ENCODE measurements around the gene ANGPTL8.

Gene ANGPTL8

DNA sequence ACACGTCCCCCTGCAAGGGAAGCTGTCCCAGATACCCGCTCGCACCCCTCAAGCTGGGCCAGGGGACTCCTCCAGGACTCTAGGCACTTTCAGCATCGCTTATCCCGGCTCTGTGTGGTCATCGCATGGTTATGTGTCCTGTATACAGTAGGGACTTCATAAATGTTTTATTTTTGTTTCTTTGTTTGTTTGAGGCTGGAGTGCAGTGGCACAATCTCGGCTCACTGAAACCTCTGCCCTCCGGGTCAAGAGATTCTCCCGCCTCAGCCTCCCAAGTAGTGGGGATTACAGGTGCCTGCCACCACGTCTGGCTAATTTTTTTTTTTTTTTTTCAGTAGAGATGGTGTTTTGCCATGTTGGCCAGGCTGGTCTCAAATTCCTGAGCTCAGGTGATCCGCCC, 7.5 kb downstream of the ANGPTL8 start:
- Histone ChIP-seq H4K91ac (ENCODE audit: low read depth, low read length, poor library complexity) (no peak overlapping the region), H2AFZ (ENCODE audit: low read length) (no peak overlapping the region), H3K4me1 (ENCODE audit: control insufficient read depth in 2 of 2, insufficient read depth in 1 of 2, low read depth in 1 of 2, low read length in 2 of 2) (peaks cover 0 to 4% of the 10 kb centered on the region in 2 donors), H4K8ac (ENCODE audit: low read depth, low read length) (no peak overlapping the region), H3K9ac (ENCODE audit: low read depth, low read length, poor library complexity) (no peak overlapping the region), H3K27ac (replicated peaks; ENCODE audit: low read length) (no peak overlapping the region), H3K18ac (ENCODE audit: low read length) (no peak overlapping the region), H3K27me3 (ENCODE audit: control insufficient read depth in 3 of 3, insufficient read depth in 3 of 3, low read depth in 1 of 3, low read length in 3 of 3) (peaks cover 0 to 1% (median 0%) of the 10 kb centered on the region in 3 experiments), H2AK5ac (ENCODE audit: low read depth, low read length) (no peak overlapping the region), H2BK5ac (ENCODE audit: low read length) (no peak overlapping the region), H2BK120ac (ENCODE audit: low read depth, low read length) (no peak overlapping the region), H3K36me3 (replicated peaks in 1 of 2; ENCODE audit: control insufficient read depth in 2 of 2, insufficient read depth in 2 of 2, low read length in 2 of 2) (peaks cover 7 to 85% of the 10 kb centered on the region in 2 donors), H3K79me1 (ENCODE audit: low read depth, low read length) (no peaks in the 10 kb centered on the region), H3K4ac (ENCODE audit: low read length) (no peak overlapping the region), H3K23ac (ENCODE audit: low read depth, low read length, poor library complexity) (no peak overlapping the region), H3K14ac (ENCODE audit: low read length) (no peak overlapping the region), H2BK12ac (ENCODE audit: low read length) (no peak overlapping the region), H3K4me2 (ENCODE audit: insufficient read depth, low read length, poor library complexity, severe bottlenecking) (no peak overlapping the region), H3K4me3 (ENCODE audit: low read length in 2 of 2) (peak overlapping the region in 1 of 2 donors; percentile 37), H2BK15ac (ENCODE audit: low read length) (no peak overlapping the region), H3K9me3 (replicated peaks in 1 of 2; ENCODE audit: control insufficient read depth in 2 of 2, insufficient read depth in 1 of 2, low read depth in 1 of 2, low read length in 2 of 2) (no peaks in the 10 kb centered on the region)
- WGBS, 2 donors (ENCODE audit: extremely low coverage in 2 of 2, insufficient read length in 2 of 2, insufficient replicate concordance in 1 of 2), result no CpG with 5 or more reads among the region's 11 CpGs
- DNase-seq (ENCODE audit: low spot score), result no peak

DNA sequence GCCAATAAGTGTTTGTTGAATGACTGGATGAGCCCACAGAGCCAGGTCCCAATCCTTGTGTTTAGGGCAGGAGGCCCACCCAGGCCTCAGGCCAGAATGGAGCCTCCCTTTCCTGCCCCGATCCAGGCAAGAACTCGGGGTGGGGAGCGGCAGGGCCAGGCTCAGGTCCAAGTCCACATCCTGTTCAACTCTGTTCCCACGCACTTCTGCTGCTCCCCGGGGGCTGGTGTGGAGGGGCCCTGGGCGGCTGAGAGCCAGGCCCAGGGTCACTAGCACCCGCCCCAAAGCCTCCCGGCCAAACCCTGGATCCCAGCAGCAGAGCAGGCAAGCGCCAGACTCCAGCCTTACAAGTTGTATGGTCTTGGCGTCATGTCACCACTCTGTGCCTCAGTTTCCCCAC, 8.0 kb downstream of the ANGPTL8 start:
- H2BK12ac ChIP-seq (ENCODE audit: low read length), result no peak overlapping the region
- H3K4ac ChIP-seq (ENCODE audit: low read length), result no peak overlapping the region
- peaks cover 0 to 1% (median 0%) of the 10 kb centered on the region in 3 experiments for H3K27me3 ChIP-seq (ENCODE audit: control insufficient read depth in 3 of 3, insufficient read depth in 3 of 3, low read depth in 1 of 3, low read length in 3 of 3)
- H2BK120ac ChIP-seq (ENCODE audit: low read depth, low read length), result no peak overlapping the region
- no peak overlapping the region for H2AK5ac ChIP-seq (ENCODE audit: low read depth, low read length)
- no peak overlapping the region for H3K27ac ChIP-seq (replicated peaks; ENCODE audit: low read length)
- no peaks in the 10 kb centered on the region for H3K79me1 ChIP-seq (ENCODE audit: low read depth, low read length)
- no peak overlapping the region for H4K91ac ChIP-seq (ENCODE audit: low read depth, low read length, poor library complexity)
- H3K18ac ChIP-seq (ENCODE audit: low read length), result no peak overlapping the region
- H3K4me1 ChIP-seq (ENCODE audit: control insufficient read depth in 2 of 2, insufficient read depth in 1 of 2, low read depth in 1 of 2, low read length in 2 of 2), result peaks cover 0 to 4% of the 10 kb centered on the region in 2 donors
- H3K4me2 ChIP-seq (ENCODE audit: insufficient read depth, low read length, poor library complexity, severe bottlenecking), result peak overlapping the region; percentile 11
- no peak overlapping the region for H3K4me3 ChIP-seq (ENCODE audit: low read length in 2 of 2)
- H2AFZ ChIP-seq (ENCODE audit: low read length), result no peak overlapping the region
- no peak overlapping the region for H3K14ac ChIP-seq (ENCODE audit: low read length)
- no peak overlapping the region for H2BK5ac ChIP-seq (ENCODE audit: low read length)
- DNase-seq (ENCODE audit: low spot score), result no peak
- peaks cover 10 to 86% of the 10 kb centered on the region in 2 donors for H3K36me3 ChIP-seq (replicated peaks in 1 of 2; ENCODE audit: control insufficient read depth in 2 of 2, insufficient read depth in 2 of 2, low read length in 2 of 2)
- H4K8ac ChIP-seq (ENCODE audit: low read depth, low read length), result no peak overlapping the region
- no peak overlapping the region for H3K9ac ChIP-seq (ENCODE audit: low read depth, low read length, poor library complexity)
- H2BK15ac ChIP-seq (ENCODE audit: low read length), result no peak overlapping the region
- H3K9me3 ChIP-seq (replicated peaks in 1 of 2; ENCODE audit: control insufficient read depth in 2 of 2, insufficient read depth in 1 of 2, low read depth in 1 of 2, low read length in 2 of 2), result no peaks in the 10 kb centered on the region
- no peak overlapping the region for H3K23ac ChIP-seq (ENCODE audit: low read depth, low read length, poor library complexity)
- no CpG with 5 or more reads among the region's 10 CpGs for WGBS, 2 donors (ENCODE audit: extremely low coverage in 2 of 2, insufficient read length in 2 of 2, insufficient replicate concordance in 1 of 2)

DNA sequence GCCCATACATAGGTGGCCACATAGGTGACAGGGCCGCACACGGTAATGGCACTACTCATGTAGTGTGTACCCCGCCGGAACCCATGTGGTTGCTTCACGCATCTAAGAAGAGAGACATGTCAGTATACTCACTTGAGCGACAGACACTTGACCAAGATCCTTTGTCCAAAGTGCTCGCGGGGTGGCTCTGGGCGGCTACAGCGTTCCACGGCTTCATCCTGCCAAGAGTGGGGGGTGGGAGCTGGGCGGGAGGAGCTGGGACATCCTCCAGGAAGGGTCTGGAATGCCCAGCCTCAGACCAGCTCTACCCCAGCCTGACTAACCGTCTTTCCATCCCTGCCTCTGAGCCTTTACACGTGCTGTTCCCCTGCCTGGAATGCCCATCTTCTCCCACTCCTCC, 8.5 kb downstream of the ANGPTL8 start:
- H3K9me3 ChIP-seq (replicated peaks in 1 of 2; ENCODE audit: control insufficient read depth in 2 of 2, insufficient read depth in 1 of 2, low read depth in 1 of 2, low read length in 2 of 2), result no peaks in the 10 kb centered on the region
- H2AK5ac ChIP-seq (ENCODE audit: low read depth, low read length), result no peak overlapping the region
- no peak overlapping the region for H3K23ac ChIP-seq (ENCODE audit: low read depth, low read length, poor library complexity)
- no peak overlapping the region for H2BK5ac ChIP-seq (ENCODE audit: low read length)
- H2BK120ac ChIP-seq (ENCODE audit: low read depth, low read length), result no peak overlapping the region
- no peak overlapping the region for H3K27ac ChIP-seq (replicated peaks; ENCODE audit: low read length)
- peaks cover 0 to 4% of the 10 kb centered on the region in 2 donors for H3K4me1 ChIP-seq (ENCODE audit: control insufficient read depth in 2 of 2, insufficient read depth in 1 of 2, low read depth in 1 of 2, low read length in 2 of 2)
- no peak overlapping the region for H3K4me3 ChIP-seq (ENCODE audit: low read length in 2 of 2)
- H4K8ac ChIP-seq (ENCODE audit: low read depth, low read length), result no peak overlapping the region
- no peak overlapping the region for H3K9ac ChIP-seq (ENCODE audit: low read depth, low read length, poor library complexity)
- H3K4me2 ChIP-seq (ENCODE audit: insufficient read depth, low read length, poor library complexity, severe bottlenecking), result no peak overlapping the region
- no peaks in the 10 kb centered on the region for H3K79me1 ChIP-seq (ENCODE audit: low read depth, low read length)
- WGBS, 2 donors (ENCODE audit: extremely low coverage in 2 of 2, insufficient read length in 2 of 2, insufficient replicate concordance in 1 of 2), result no CpG with 5 or more reads among the region's 14 CpGs
- no peak overlapping the region for H3K18ac ChIP-seq (ENCODE audit: low read length)
- H3K4ac ChIP-seq (ENCODE audit: low read length), result no peak overlapping the region
- H2BK12ac ChIP-seq (ENCODE audit: low read length), result no peak overlapping the region
- H3K36me3 ChIP-seq (replicated peaks in 1 of 2; ENCODE audit: control insufficient read depth in 2 of 2, insufficient read depth in 2 of 2, low read length in 2 of 2), result peaks cover 7 to 87% of the 10 kb centered on the region in 2 donors
- peaks cover 0 to 1% (median 0%) of the 10 kb centered on the region in 3 experiments for H3K27me3 ChIP-seq (ENCODE audit: control insufficient read depth in 3 of 3, insufficient read depth in 3 of 3, low read depth in 1 of 3, low read length in 3 of 3)
- no peak overlapping the region for H3K14ac ChIP-seq (ENCODE audit: low read length)
- H4K91ac ChIP-seq (ENCODE audit: low read depth, low read length, poor library complexity), result no peak overlapping the region
- H2AFZ ChIP-seq (ENCODE audit: low read length), result no peak overlapping the region
- DNase-seq (ENCODE audit: low spot score), result no peak
- H2BK15ac ChIP-seq (ENCODE audit: low read length), result no peak overlapping the region

DNA sequence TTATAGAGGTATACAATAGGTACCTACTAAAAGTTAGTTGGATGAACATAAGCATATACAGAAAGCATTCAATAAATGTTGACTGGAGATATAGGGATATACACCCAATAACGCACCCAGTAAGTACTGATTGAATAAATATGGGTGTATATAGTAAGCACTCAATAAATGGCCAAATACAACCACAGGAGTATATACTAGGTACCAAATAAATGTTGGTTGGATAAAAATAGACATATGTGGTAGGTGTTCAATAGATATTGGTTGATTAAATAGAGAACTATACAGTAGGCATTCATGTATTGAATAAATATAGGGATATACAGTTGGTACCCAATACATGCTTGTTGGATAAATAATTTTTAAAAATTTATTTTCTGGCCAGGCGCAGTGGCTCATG, 9.4 kb downstream of the ANGPTL8 start:
- H2AK5ac ChIP-seq (ENCODE audit: low read depth, low read length), result no peak overlapping the region
- H3K18ac ChIP-seq (ENCODE audit: low read length), result no peak overlapping the region
- no peak overlapping the region for H2BK5ac ChIP-seq (ENCODE audit: low read length)
- H2BK12ac ChIP-seq (ENCODE audit: low read length), result no peak overlapping the region
- no peak overlapping the region for H3K14ac ChIP-seq (ENCODE audit: low read length)
- no peak overlapping the region for H2BK120ac ChIP-seq (ENCODE audit: low read depth, low read length)
- no peak overlapping the region for H3K23ac ChIP-seq (ENCODE audit: low read depth, low read length, poor library complexity)
- H3K27me3 ChIP-seq (ENCODE audit: control insufficient read depth in 3 of 3, insufficient read depth in 3 of 3, low read depth in 1 of 3, low read length in 3 of 3), result no peaks in the 10 kb centered on the region
- no CpG with 5 or more reads among the region's 2 CpGs for WGBS, 2 donors (ENCODE audit: extremely low coverage in 2 of 2, insufficient read length in 2 of 2, insufficient replicate concordance in 1 of 2)
- H3K36me3 ChIP-seq (replicated peaks in 1 of 2; ENCODE audit: control insufficient read depth in 2 of 2, insufficient read depth in 2 of 2, low read length in 2 of 2), result peaks cover 7 to 83% of the 10 kb centered on the region in 2 donors
- no peaks in the 10 kb centered on the region for H3K9me3 ChIP-seq (replicated peaks in 1 of 2; ENCODE audit: control insufficient read depth in 2 of 2, insufficient read depth in 1 of 2, low read depth in 1 of 2, low read length in 2 of 2)
- no peak overlapping the region for H3K4ac ChIP-seq (ENCODE audit: low read length)
- no peaks in the 10 kb centered on the region for H3K79me1 ChIP-seq (ENCODE audit: low read depth, low read length)
- H3K4me3 ChIP-seq (ENCODE audit: low read length in 2 of 2), result no peak overlapping the region
- DNase-seq (ENCODE audit: low spot score), result no peak
- no peak overlapping the region for H3K4me2 ChIP-seq (ENCODE audit: insufficient read depth, low read length, poor library complexity, severe bottlenecking)
- no peak overlapping the region for H3K27ac ChIP-seq (replicated peaks; ENCODE audit: low read length)
- no peak overlapping the region for H4K8ac ChIP-seq (ENCODE audit: low read depth, low read length)
- H4K91ac ChIP-seq (ENCODE audit: low read depth, low read length, poor library complexity), result no peak overlapping the region
- no peak overlapping the region for H3K9ac ChIP-seq (ENCODE audit: low read depth, low read length, poor library complexity)
- H3K4me1 ChIP-seq (ENCODE audit: control insufficient read depth in 2 of 2, insufficient read depth in 1 of 2, low read depth in 1 of 2, low read length in 2 of 2), result no peaks in the 10 kb centered on the region
- H2BK15ac ChIP-seq (ENCODE audit: low read length), result no peak overlapping the region
- no peak overlapping the region for H2AFZ ChIP-seq (ENCODE audit: low read length)
